ENCODE measurements around the gene ABCC9. TPM values are rescaled to one million over a fixed set of nuclear protein-coding genes. Genes with fewer than 3 reads are reported as not detected.
"Not testable (repeated sequence)": the region's sequence is repeated elsewhere in the genome, so short reads cannot be mapped to it uniquely, and the experiment has no call there.

Gene ABCC9
- total RNA-seq, 2 donors from 2014 or later: 0.69 to 5.0 TPM

DNA sequence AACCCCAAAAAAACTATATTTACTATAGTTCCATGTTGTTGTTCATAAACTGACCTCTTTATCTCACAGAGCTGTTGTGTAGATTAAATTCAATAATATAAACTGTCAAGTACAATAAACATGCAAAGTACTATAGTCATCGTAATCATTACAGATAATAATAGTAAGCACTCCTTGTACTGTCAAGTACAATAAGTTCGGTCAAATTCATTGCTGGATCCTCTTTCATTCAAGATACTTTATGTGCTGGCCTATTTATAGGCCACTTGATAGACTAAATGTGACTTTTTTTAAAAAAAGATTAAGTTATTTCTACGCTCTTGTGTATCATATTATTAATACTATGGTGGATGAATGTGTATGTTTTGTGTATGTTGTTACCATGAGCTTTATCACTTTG is 127.5 kb downstream of the ABCC9 start:
- Histone ChIP-seq H3K4me3 (no peak overlapping the region), H3K36me3 (no peaks in the 10 kb centered on the region), H3K27ac (no peak overlapping the region), H3K4me1 (no peaks in the 10 kb centered on the region), H3K9ac (ENCODE audit: low read depth in 2 of 2, low read length in 2 of 2) (no peak overlapping the region), H3K9me3 (no peaks in the 10 kb centered on the region), H3K27me3 (no peaks in the 10 kb centered on the region)
- intact Hi-C loops (cut with DNase I): no loop called here
- no peak for DNase-seq
- TF ChIP-seq, protein P1, sequence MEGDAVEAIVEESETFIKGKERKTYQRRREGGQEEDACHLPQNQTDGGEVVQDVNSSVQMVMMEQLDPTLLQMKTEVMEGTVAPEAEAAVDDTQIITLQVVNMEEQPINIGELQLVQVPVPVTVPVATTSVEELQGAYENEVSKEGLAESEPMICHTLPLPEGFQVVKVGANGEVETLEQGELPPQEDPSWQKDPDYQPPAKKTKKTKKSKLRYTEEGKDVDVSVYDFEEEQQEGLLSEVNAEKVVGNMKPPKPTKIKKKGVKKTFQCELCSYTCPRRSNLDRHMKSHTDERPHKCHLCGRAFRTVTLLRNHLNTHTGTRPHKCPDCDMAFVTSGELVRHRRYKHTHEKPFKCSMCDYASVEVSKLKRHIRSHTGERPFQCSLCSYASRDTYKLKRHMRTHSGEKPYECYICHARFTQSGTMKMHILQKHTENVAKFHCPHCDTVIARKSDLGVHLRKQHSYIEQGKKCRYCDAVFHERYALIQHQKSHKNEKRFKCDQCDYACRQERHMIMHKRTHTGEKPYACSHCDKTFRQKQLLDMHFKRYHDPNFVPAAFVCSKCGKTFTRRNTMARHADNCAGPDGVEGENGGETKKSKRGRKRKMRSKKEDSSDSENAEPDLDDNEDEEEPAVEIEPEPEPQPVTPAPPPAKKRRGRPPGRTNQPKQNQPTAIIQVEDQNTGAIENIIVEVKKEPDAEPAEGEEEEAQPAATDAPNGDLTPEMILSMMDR (IDR thresholded peaks at IDR 0.05): no peak

DNA sequence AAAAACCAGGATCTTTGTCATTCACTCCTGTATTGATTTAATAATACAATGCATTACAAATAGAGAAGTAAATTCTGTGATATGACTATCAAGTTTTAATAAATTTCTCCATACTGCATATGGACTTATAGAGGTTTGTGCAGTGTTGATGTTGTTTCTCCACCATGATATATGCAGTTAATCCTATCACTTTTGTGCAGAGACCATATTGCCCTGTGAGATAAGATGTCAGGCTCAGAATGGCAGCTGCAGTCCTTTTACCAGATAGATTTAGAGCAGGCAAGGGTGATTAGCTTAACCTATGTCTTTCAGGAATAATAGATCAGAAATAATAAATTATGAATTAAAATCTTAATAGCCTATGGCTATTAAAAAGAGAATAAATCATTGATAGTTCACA is 128.1 kb downstream of the ABCC9 start:
- intact Hi-C loops (cut with DNase I): no loop called here
- Histone ChIP-seq H3K27me3 (no peaks in the 10 kb centered on the region), H3K27ac (no peak overlapping the region), H3K36me3 (no peaks in the 10 kb centered on the region), H3K9ac (ENCODE audit: low read depth in 2 of 2, low read length in 2 of 2) (no peak overlapping the region), H3K4me3 (no peak overlapping the region), H3K4me1 (no peaks in the 10 kb centered on the region), H3K9me3 (no peaks in the 10 kb centered on the region)
- no peak for DNase-seq
- TF ChIP-seq, protein P1 (IDR thresholded peaks at IDR 0.05): no peak

DNA sequence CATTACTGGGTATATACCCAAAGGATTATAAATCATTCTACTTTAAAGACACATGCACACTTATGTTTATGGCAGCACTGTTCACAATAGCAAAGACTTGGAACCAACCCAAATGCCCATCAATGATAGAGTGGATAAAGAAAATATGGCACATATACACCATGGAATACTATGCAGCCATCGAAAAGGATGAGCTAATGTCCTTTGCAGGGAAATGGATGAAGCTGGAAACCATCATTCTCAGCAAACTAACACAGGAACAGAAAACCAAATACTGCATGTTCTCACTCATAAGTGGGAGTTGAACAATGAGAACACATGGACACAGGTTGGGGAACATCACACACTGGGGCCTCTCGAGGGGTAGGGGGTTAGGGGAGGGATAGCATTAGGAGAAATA is 128.9 kb downstream of the ABCC9 start:
- H3K36me3 ChIP-seq; H3K27ac ChIP-seq; H3K4me3 ChIP-seq; intact Hi-C loops (cut with DNase I); H3K9me3 ChIP-seq; H3K9ac ChIP-seq (ENCODE audit: low read depth in 2 of 2, low read length in 2 of 2); H3K4me1 ChIP-seq; DNase-seq; H3K27me3 ChIP-seq: not testable (repeated sequence)

DNA sequence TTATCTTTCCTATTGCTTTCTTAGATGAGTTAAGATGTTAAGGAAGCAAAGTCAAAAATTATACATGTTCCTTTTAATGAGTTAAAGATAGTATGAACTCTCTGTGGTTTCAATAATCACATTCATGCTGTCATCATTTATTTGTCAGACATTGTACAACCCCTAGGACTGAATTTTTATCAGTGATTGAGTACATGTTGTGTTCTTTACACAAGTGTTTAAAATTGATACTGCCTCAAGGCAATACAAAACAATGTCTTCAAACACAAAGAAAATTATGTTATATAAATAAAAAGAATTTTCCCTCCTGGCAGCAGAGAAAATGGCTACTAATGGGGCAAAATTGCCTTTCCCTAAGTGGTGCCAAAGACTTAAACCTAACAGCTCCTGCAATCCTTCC is 132.1 kb downstream of the ABCC9 start:
- Histone ChIP-seq H3K4me3 (no peak overlapping the region), H3K4me1 (no peaks in the 10 kb centered on the region), H3K9ac (ENCODE audit: low read depth in 2 of 2, low read length in 2 of 2) (no peak overlapping the region), H3K36me3 (no peaks in the 10 kb centered on the region), H3K27me3 (no peaks in the 10 kb centered on the region), H3K27ac (no peak overlapping the region), H3K9me3 (no peaks in the 10 kb centered on the region)
- intact Hi-C loops (cut with DNase I): no loop called here
- TF ChIP-seq, protein P1 (IDR thresholded peaks at IDR 0.05): no peak
- no peak for DNase-seq

DNA sequence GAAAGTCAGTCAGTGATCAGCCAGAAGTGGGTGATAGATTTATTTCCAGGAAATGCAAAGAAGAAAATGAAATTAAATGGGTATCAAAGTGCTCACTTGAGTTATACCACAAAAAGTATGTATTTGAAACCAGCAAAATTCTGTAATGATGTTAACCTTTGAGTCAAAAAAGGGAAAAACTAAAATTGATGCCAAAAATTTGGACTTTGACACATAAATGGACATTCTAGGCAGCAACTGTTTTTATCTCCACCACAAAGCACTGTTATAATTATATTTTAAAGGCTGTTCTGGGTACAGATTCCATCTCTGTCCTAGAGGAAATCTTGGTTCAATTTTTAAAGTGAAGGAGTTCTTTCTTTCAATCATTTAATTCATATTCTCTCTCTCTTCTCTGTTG is 135.0 kb downstream of the ABCC9 start:
- H3K4me1 ChIP-seq: no peaks in the 10 kb centered on the region
- DNase-seq: no peak
- H3K36me3 ChIP-seq: no peaks in the 10 kb centered on the region
- no peak overlapping the region for H3K9ac ChIP-seq (ENCODE audit: low read depth in 2 of 2, low read length in 2 of 2)
- no peak overlapping the region for H3K27ac ChIP-seq
- TF ChIP-seq, protein P1 (IDR thresholded peaks at IDR 0.05): no peak
- H3K27me3 ChIP-seq: no peaks in the 10 kb centered on the region
- no peaks in the 10 kb centered on the region for H3K9me3 ChIP-seq
- no peak overlapping the region for H3K4me3 ChIP-seq
- intact Hi-C loops (cut with DNase I): no loop called here

DNA sequence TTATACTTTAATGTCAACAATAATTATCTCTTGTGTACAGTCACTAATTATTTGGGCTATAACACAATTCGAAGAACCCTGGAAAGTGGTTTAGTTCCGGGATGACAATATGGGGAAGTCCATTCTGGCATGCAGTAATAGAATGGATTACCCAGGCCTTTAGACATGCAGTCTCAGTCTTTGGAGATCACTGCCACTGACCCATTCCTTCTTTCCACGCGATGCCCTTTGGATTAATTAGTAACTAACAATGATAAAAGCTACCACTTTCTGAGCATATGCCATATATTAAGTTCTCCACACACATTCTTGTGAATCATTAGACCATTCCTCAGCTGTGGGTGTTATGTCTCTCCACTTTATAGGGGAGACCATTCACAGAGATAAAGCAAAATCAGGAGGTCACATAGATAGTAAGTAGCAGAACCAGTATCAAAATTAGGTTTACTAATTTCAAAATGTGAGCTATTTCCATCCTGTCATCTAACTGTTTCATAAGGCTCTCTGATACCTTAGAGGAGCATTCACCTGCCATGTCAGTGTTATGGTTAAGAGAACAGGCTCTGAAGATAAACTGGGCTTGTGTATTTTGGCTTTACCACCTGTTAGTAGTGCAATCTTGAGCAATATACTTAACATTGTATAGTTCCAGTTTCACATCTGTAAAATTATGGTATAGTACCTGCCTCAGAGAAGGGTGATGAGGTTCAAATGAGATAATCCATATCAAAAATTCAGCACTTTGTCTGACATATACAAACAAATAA is 139.5 kb downstream of the ABCC9 start:
- TF ChIP-seq, protein P1 (IDR thresholded peaks at IDR 0.05): no peak
- H3K36me3 ChIP-seq: no peaks in the 10 kb centered on the region
- no peak for DNase-seq
- intact Hi-C loops (cut with DNase I): no loop called here
- no peak overlapping the region for H3K27ac ChIP-seq
- no peak overlapping the region for H3K9ac ChIP-seq (ENCODE audit: low read depth in 2 of 2, low read length in 2 of 2)
- H3K4me3 ChIP-seq: no peak overlapping the region
- H3K27me3 ChIP-seq: no peaks in the 10 kb centered on the region
- H3K4me1 ChIP-seq: no peaks in the 10 kb centered on the region
- H3K9me3 ChIP-seq: no peaks in the 10 kb centered on the region

Data from colonic mucosa (tissue), 4 donors.